CD4-positive, alpha-beta T cell treated with Interleukin-15 for 1 hour (primary cell): ENCODE data around the gene STK38L.
"Not testable (repeated sequence)": the region's sequence is repeated elsewhere in the genome, so short reads cannot be mapped to it uniquely, and the experiment has no call there.

Experiments used
- DNase-seq: peaks from one replicate; pipeline ENCODE4 v3.0.0-alpha.2; 2020

Gene STK38L

GRCh38 chr12:27229367-27229766, 14.7 kb upstream of the STK38L start:
- DNase-seq: no peak

DNA sequence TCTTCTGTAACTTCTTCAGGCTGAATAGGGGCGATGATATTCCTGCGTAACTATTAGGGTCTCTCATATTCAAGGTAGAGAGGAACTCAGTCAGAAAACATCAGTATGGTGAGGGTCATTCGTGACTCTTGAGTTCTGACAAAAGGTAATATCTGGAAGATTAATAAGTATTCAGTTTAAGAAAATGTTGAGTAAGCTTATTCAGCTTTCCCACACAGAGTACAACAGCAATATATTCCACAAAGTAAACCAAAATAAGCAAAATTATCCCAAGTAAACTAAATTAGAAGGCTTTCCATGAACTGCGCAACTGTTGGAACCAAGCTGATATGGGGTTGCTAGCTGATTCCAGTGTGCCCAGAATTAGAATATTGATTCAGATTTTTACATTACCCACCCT, 12.7 kb upstream of the STK38L start:
- DNase-seq: not testable (repeated sequence)

- no peak for DNase-seq
These were observed 10.3 kb upstream of the STK38L start for GRCh38 chr12:27233814-27234213.

DNA sequence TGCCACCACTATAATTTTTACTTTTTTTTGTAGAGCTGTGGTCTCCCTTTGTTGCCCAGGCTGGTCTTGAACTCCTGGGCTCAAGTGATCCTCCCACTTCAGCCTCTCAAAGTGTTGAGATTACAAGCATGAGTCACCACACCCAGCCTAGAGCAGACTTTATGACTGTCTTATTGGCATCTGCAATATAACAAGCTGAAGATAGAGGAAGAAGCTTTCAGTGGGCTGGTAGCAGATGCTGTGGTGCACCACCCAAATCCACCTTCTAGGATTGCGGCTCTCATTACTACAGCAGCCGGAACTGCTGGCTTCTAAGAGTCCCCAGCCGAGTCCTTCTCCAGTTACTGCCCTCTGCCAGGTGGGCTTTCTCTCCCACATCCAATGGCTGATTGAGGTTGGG, 7.6 kb upstream of the STK38L start:
- DNase-seq: peak; percentile 18

- peak; percentile 22 for DNase-seq
These were observed 6.0 kb upstream of the STK38L start for GRCh38 chr12:27237790-27238771.

- DNase-seq: no peak
These were observed 1.1 kb upstream of the STK38L start for GRCh38 chr12:27243006-27243405.

GRCh38 chr12:27244689-27245488, 803 bp downstream of the STK38L start:
- no peak for DNase-seq

DNA sequence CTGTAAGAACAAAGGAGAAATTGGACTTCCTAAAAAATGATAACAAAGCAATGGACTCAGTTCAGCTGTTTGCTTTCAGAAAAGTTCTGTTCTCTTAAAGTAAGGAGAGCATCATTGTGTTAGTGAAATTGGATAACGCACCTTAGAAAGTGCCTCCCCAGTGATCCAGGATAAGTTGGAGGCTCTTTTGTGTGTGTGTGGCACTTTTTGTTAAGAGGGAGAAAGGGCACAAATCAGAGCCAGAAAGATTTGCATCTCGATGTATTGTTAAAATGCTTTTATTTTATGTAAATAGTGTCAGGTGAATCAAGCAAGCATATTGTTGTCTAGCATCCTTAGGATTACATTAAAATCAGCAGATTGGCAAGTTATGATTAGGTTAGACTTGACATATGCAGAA, 2.1 kb downstream of the STK38L start:
- DNase-seq: no peak

GRCh38 chr12:27246774-27247173, 2.7 kb downstream of the STK38L start:
- DNase-seq: no peak

DNA sequence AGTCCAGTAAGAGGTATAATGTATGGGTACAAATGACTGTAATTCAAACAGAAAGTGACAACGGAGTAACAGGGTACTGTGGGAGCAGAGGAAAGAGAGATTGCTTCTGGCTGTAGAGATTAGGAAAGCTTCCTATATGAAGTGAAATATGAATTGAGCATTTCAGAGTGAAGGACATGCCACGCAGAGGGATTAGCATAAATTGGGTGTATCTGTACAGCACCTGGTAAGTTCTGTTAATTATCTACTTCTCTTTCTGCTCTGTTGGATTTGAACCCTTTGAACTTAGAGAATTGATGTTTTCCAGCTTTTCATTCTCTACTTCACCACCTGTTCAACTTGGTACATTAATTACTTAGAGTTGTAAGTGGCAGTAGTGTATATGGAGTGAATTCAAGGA, 8.8 kb downstream of the STK38L start:
- DNase-seq: no peak

DNA sequence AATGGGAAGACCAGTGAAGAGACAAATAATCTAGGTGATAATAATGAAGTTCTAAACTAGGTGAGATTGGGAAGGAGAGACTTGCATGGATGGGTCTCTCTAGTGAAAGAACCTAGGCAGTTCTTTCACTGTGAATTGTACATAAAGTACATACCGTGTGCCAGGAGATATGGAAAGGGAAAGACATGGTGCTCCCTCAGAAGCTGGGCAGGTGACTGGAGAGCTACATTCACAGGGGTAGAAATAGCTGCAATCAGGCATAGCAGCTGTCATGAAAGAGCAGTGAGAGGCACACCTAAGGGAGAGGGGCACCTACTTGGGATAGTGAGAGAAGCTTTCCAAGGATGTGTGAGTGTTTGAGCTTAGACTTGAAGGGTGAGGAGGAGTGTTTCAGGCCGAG, 9.3 kb downstream of the STK38L start:
- no peak for DNase-seq

- DNase-seq: no peak
These were observed 11.7 kb downstream of the STK38L start for GRCh38 chr12:27255806-27256205.

DNA sequence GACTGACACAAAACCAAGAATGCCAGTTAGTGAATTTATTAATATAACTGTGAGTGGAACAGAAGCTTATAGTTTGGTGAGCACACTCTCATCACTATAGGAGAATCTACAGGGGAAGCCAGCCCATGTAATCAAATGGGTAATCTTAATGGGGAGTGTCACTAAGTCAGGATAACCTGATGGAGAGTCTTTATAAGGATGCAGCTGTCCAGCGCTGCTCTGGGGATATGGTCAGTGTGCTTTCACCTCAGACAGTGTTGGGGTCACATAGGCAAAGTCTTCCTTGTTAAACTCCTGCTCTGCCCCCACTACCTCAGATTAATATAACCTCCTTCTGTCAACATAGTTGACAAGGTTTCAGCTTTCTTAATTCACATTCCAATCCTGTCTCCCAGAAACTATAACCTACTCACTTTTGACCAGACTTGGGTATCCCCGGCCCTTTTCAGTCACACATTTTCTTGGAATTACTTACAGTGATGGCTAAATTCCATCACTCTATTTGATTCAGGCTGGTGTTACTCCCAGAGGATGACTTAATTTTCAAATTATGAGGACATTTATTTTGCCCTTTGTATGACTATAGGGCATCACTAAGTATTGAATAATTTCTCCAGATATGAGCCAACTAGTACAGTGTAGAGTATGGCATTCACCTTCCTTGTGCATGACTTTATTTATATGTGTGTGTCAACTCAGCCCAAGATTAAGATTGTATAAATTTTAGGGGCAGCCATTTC, 13.2 kb downstream of the STK38L start:
- no peak for DNase-seq

DNA sequence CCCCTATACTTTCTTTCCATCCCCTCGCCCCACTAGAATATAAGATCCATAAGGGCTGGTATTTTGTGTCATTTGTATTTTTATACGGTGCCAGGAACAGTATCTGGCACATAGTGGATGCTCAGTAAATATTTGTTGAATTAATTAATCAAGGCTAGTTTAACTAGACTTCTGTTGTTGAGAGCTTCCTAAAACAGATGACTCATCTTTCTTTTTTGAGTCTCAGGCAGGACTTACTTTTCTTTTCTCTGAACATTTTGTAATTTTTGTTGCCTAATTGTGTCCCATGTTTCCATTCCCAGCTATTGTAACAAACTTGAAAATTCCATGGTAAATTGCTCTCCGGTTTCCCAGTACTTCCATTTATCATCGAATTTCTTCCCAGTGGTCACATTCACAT, 16.7 kb downstream of the STK38L start:
- DNase-seq: no peak

GRCh38 chr12:27261866-27262265, 17.8 kb downstream of the STK38L start:
- no peak for DNase-seq

DNA sequence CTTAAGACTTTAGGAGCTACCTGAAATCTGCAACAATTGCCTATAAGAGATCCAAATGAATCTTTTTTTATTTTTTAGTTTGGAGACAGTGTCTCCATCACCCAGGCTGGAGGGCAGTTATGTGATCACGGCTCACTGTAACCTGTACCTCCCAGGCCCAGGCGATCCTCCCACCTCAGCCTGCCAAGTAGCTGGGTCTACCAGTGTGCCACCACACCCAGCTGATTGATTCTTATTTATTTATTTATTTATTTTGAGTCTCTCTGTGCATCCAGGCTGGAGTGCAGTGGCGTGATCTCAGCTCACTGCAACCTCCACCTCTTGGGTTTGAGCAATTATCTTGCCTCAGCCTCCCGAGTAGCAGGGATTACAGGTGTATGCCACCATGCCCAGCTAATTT, 26.1 kb downstream of the STK38L start:
- no peak for DNase-seq

DNA sequence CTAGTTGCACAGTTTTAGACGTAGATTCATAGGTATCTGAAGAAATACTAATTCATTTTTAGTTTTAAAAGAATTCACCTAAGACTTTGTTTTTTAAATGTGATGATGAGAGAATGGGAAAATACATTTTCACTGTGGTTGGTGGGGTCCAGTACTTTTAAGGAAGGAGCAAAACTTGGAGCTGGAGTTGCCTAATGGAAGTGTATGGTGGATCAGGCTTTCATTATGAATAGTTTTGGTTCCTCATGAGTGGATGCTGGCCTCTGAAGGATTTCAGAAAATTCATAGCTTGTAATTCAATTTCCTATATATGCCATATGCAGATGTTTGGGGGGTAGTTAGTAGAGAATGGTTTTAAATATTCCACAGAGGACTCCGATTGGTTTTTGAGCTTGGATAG, 27.1 kb downstream of the STK38L start:
- DNase-seq: no peak

- DNase-seq: no peak
These were observed 28.4 kb downstream of the STK38L start for GRCh38 chr12:27272373-27273028.

GRCh38 chr12:27273114-27273513, 29.0 kb downstream of the STK38L start:
- DNase-seq: no peak

DNA sequence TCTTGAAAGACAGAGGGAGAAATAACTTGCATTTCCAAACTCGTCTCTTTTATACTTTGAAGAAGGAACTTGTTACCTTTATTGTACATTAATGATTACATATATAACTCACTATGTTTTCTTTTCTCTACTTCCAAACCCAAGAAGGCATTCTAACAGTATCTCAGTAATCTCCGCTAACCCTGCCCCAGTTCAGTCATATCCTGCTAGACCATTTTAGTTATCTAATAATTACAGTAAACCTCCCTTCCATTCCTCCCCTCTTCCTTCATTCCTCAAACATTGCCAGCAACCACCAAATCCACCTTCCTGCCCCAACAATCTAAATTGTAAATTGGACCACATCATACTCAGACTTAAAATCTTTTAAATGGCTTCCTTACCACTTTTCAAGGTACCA, 30.6 kb downstream of the STK38L start:
- DNase-seq: no peak

DNA sequence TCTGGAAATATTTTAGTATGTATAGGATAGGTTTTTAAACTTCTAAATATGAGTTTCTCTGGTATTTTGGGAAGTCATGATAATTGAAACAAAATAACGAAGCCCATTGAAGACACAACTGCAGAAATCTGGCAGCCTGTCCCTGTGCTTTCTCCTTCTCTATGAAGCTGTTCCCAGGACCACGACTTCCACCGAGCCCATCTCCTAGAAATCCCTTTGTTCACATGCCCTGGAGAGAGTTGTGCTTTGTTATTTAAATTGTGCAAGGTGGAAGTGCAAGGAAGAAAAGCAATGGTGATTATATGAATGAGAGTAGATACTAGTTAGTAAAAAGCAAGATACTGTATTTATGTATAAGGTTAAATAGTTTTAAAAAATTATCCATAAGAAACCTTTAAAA, 32.2 kb downstream of the STK38L start:
- no peak for DNase-seq

- no peak for DNase-seq
These were observed 33.8 kb downstream of the STK38L start for GRCh38 chr12:27277846-27278260.

DNA sequence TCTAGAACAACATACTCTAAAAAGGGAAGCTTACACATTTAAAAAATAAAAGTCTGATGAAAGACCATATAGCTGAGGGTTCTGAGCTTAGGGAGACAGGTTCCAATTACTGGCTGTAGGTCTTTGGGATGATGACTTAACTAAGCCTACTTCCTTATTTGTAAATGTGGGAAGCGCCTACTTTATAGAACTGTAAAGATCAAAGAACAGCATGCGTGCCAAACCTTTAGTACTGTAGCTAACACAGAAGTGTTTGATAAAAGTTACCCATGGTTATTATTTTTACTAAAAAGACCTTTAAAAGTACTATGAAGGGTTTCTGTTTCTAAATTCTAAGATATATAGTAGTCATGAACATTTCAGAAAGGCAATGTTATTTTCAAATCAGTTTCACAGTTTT, 35.7 kb downstream of the STK38L start:
- DNase-seq: no peak
